ENCODE measurements around the gene CASR. TPM values are rescaled to one million over a fixed set of nuclear protein-coding genes. Genes with fewer than 3 reads are reported as not detected.

CASR gene
- total RNA-seq, 4 donors from 2014 or later: 0.37 to 1.4 TPM; not detected in 2

DNA sequence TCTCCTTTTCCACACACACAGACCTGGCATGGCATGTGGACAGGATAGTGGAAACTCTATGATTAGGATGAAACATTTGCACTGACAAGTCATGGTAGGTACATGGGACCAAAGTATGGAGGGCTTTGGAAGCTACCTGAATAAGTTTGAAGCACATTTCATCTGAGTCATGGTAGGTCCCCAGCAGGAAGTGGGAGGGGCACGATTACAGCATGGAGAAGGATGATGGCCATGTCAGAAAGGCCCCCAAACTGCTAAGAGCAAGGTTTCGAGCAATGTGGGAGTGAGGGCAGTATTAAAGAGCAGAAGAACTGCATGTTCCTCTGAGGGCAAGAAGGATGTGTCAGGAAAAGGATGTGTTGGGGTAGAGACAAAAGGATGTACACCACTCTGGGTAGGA, 90.0 kb downstream of the CASR start:
- intact Hi-C loops (cut with DNase I; ENCODE audit: low total_unique reads) (no loop called here), in situ Hi-C loops (cut with MboI; ENCODE audit: low pct_ligation_motif_present in 1 of 4, low pct_unique_long_range_greater_than_20kb in 1 of 4, low sequenced_read_pairs in 3 of 4) (loop anchor here in 3 of 4 donors (25.0 kb wide), 4 partner anchors 161 to 736 kb away; partner anchors contain the start of genes POLQ (in 3 of the 3) and SLC15A2 (in 1 of the 3))
- Histone ChIP-seq H3K36me3 (no peaks in the 10 kb centered on the region), H3K4me1 (no peaks in the 10 kb centered on the region), H3K9me3 (no peaks in the 10 kb centered on the region), H3K27ac (no peak overlapping the region), H3K27me3 (no peaks in the 10 kb centered on the region), H3K4me3 (no peak overlapping the region)
- WGBS, 2 donors (ENCODE audit: low coverage in 1 of 2): 60 to 67% methylated on average over 1 to 2 of the region's 2 CpGs
- TF ChIP-seq EP300 (IDR thresholded peaks at IDR 0.05; ENCODE audit: low read depth): no peak
- TF ChIP-seq, protein P1, sequence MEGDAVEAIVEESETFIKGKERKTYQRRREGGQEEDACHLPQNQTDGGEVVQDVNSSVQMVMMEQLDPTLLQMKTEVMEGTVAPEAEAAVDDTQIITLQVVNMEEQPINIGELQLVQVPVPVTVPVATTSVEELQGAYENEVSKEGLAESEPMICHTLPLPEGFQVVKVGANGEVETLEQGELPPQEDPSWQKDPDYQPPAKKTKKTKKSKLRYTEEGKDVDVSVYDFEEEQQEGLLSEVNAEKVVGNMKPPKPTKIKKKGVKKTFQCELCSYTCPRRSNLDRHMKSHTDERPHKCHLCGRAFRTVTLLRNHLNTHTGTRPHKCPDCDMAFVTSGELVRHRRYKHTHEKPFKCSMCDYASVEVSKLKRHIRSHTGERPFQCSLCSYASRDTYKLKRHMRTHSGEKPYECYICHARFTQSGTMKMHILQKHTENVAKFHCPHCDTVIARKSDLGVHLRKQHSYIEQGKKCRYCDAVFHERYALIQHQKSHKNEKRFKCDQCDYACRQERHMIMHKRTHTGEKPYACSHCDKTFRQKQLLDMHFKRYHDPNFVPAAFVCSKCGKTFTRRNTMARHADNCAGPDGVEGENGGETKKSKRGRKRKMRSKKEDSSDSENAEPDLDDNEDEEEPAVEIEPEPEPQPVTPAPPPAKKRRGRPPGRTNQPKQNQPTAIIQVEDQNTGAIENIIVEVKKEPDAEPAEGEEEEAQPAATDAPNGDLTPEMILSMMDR (IDR thresholded peaks at IDR 0.05): no peak
- no peak for TF ChIP-seq POLR2A (IDR thresholded peaks at IDR 0.05)
- TF ChIP-seq POLR2AphosphoS5 (IDR thresholded peaks at IDR 0.05): no peak
- DNase-seq: no peak

DNA sequence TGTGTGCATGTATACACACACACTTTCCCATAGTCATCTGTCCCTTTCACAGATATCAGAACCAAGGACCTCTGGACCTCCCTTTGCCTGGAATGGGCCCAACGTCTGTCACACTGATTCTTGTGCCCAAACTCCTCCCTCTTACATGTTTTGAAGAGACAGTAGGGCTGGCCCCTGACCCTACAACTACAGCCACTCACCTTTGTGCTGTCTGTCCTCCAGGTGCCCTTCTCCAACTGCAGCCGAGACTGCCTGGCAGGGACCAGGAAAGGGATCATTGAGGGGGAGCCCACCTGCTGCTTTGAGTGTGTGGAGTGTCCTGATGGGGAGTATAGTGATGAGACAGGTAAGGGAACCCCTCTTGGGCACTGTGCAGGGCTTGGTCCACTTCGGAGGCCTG, 98.4 kb downstream of the CASR start:
- no peak for DNase-seq
- H3K27ac ChIP-seq: no peak overlapping the region
- in situ Hi-C loops (cut with MboI; ENCODE audit: low pct_ligation_motif_present in 1 of 4, low pct_unique_long_range_greater_than_20kb in 1 of 4, low sequenced_read_pairs in 3 of 4): no loop called here
- no peaks in the 10 kb centered on the region for H3K27me3 ChIP-seq
- intact Hi-C loops (cut with DNase I; ENCODE audit: low total_unique reads): no loop called here
- TF ChIP-seq, protein P1 (IDR thresholded peaks at IDR 0.05): no peak
- no peak for TF ChIP-seq POLR2A (IDR thresholded peaks at IDR 0.05)
- H3K9me3 ChIP-seq: no peaks in the 10 kb centered on the region
- WGBS, 2 donors (ENCODE audit: low coverage in 1 of 2): 75 to 79% methylated on average over 2 to 3 of the region's 3 CpGs
- no peak overlapping the region for H3K4me3 ChIP-seq
- no peaks in the 10 kb centered on the region for H3K36me3 ChIP-seq
- H3K4me1 ChIP-seq: no peaks in the 10 kb centered on the region

DNA sequence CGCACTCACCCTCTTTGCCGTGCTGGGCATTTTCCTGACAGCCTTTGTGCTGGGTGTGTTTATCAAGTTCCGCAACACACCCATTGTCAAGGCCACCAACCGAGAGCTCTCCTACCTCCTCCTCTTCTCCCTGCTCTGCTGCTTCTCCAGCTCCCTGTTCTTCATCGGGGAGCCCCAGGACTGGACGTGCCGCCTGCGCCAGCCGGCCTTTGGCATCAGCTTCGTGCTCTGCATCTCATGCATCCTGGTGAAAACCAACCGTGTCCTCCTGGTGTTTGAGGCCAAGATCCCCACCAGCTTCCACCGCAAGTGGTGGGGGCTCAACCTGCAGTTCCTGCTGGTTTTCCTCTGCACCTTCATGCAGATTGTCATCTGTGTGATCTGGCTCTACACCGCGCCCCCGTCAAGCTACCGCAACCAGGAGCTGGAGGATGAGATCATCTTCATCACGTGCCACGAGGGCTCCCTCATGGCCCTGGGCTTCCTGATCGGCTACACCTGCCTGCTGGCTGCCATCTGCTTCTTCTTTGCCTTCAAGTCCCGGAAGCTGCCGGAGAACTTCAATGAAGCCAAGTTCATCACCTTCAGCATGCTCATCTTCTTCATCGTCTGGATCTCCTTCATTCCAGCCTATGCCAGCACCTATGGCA, 100.5 kb downstream of the CASR start:
- no peak overlapping the region for H3K27ac ChIP-seq

DNA sequence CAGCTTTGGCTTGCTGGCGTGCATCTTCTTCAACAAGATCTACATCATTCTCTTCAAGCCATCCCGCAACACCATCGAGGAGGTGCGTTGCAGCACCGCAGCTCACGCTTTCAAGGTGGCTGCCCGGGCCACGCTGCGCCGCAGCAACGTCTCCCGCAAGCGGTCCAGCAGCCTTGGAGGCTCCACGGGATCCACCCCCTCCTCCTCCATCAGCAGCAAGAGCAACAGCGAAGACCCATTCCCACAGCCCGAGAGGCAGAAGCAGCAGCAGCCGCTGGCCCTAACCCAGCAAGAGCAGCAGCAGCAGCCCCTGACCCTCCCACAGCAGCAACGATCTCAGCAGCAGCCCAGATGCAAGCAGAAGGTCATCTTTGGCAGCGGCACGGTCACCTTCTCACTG, 101.0 kb downstream of the CASR start:
- in situ Hi-C loops (cut with MboI; ENCODE audit: low pct_ligation_motif_present in 1 of 4, low pct_unique_long_range_greater_than_20kb in 1 of 4, low sequenced_read_pairs in 3 of 4): no loop called here
- Histone ChIP-seq H3K4me3 (no peak overlapping the region), H3K27me3 (no peaks in the 10 kb centered on the region), H3K4me1 (no peaks in the 10 kb centered on the region), H3K27ac (no peak overlapping the region), H3K36me3 (no peaks in the 10 kb centered on the region), H3K9me3 (no peaks in the 10 kb centered on the region)
- intact Hi-C loops (cut with DNase I; ENCODE audit: low total_unique reads): no loop called here
- TF ChIP-seq EP300 (IDR thresholded peaks at IDR 0.05; ENCODE audit: low read depth): no peak
- TF ChIP-seq, protein P1 (IDR thresholded peaks at IDR 0.05): no peak
- no peak for TF ChIP-seq POLR2A (IDR thresholded peaks at IDR 0.05)
- TF ChIP-seq POLR2AphosphoS5 (IDR thresholded peaks at IDR 0.05): no peak
- 96 to 100% methylated on average over 2 to 19 of the region's 20 CpGs for WGBS, 2 donors (ENCODE audit: low coverage in 1 of 2)
- DNase-seq: no peak

More for the DNA sequence above, 100.5 kb downstream of the CASR start:
- intact Hi-C loops (cut with DNase I; ENCODE audit: low total_unique reads): no loop called here
- no peak for TF ChIP-seq POLR2AphosphoS5 (IDR thresholded peaks at IDR 0.05)
- TF ChIP-seq POLR2A (IDR thresholded peaks at IDR 0.05): no peak
- TF ChIP-seq, protein P1 (IDR thresholded peaks at IDR 0.05): no peak
- no peak for TF ChIP-seq EP300 (IDR thresholded peaks at IDR 0.05; ENCODE audit: low read depth)
- no peaks in the 10 kb centered on the region for H3K9me3 ChIP-seq
- DNase-seq: no peak
- WGBS, 2 donors (ENCODE audit: low coverage in 1 of 2): 91 to 95% methylated on average over 4 to 21 of the region's 22 CpGs
- H3K4me3 ChIP-seq: no peak overlapping the region
- H3K4me1 ChIP-seq: no peaks in the 10 kb centered on the region
- H3K27me3 ChIP-seq: no peaks in the 10 kb centered on the region
- no peaks in the 10 kb centered on the region for H3K36me3 ChIP-seq
- in situ Hi-C loops (cut with MboI; ENCODE audit: low pct_ligation_motif_present in 1 of 4, low pct_unique_long_range_greater_than_20kb in 1 of 4, low sequenced_read_pairs in 3 of 4): no loop called here

Measured in transverse colon (tissue), 4 donors.